H1 (cell line): ENCODE measurements around the gene GULP1. TPM values are rescaled to one million over a fixed set of nuclear protein-coding genes. Genes with fewer than 3 reads are reported as not detected.

Experiments used
- CBX5 ChIP-seq: fragments of 300-800, 300-1000 bp; sonication (generic); IDR thresholded peaks from 2 replicates; pipeline ENCODE4 v1.7.1; 2016; ENCODE audit warnings: antibody characterized with exemption, low read length, low read depth
- FOSL1 ChIP-seq: IDR thresholded peaks from 2 replicates; pipeline ENCODE4 v1.6.1; 2011; ENCODE audit warnings: mild to moderate bottlenecking, low read depth, low read length, moderate library complexity; ENCODE audit not compliant: insufficient read depth
- KDM5A ChIP-seq: fragments of 200-600 bp; IDR thresholded peaks from 2 replicates; pipeline ENCODE4 v1.7.1; 2012; ENCODE audit warnings: mild to moderate bottlenecking, low read length, inconsistent platforms, mixed read lengths
- NANOG ChIP-seq: IDR thresholded peaks from 2 replicates; pipeline ENCODE4 v1.6.1; 2011; ENCODE audit warnings: low read length, low read depth, mild to moderate bottlenecking, inconsistent platforms; ENCODE audit not compliant: insufficient read depth, poor library complexity, severe bottlenecking
- POLR2AphosphoS5 ChIP-seq: IDR thresholded peaks from 2 replicates; pipeline ENCODE4 v1.6.1; 2011; ENCODE audit warnings: low read depth, low read length
- SIRT6 ChIP-seq: IDR thresholded peaks from one replicate; pipeline ENCODE4 v1.7.1; 2012; ENCODE audit warnings: low read length, inconsistent platforms
- YY1 ChIP-seq: IDR thresholded peaks from 2 replicates; pipeline ENCODE4 v1.6.1; 2011; ENCODE audit warnings: low read depth, mild to moderate bottlenecking, low read length
- polyA plus RNA-seq, 7 experiments: library from polyadenylated mRNA; depleted of rRNA in 3 of 7; stranded (reverse) in 5 of 7; unstranded in 2 of 7; fragments of >200 nt in 5 of 7; fragments of 200-250 nt in 2 of 7; gene quantifications; 1 replicate in 5 of 7; 2 replicates in 1 of 7; 4 replicates in 1 of 7; pipeline versions ENCODE4 v1.2.1 to v1.2.3, GENCODE V29; 2011 to 2013; ENCODE audit warnings: missing spikeins in 2 of 7, mixed read lengths in 2 of 7
- total RNA-seq: library from RNA; stranded (reverse); fragmentation: NEBNext Ultra II Directional; extraction: Animal tissue kit (Norgen Biotek cat#: 25700); gene quantifications from 2 replicates; pipeline ENCODE4 v1.2.1, GENCODE V29; 2021
- TF ChIP-seq, protein P1 (sequence below): fragments of 300-600 bp; sonication (generic); IDR thresholded peaks from 2 replicates; pipeline ENCODE4 v1.7.1; 2012; ENCODE audit warnings: low read length, moderate library complexity, mild to moderate bottlenecking, inconsistent platforms; ENCODE audit not compliant: insufficient replicate concordance

GULP1 gene
- total and polyA plus RNA-seq, 2 of the 8 experiments (the other 6 are each of a cell fraction or from before 2014, with no cell fraction given), result 69.7 to 139 TPM

DNA sequence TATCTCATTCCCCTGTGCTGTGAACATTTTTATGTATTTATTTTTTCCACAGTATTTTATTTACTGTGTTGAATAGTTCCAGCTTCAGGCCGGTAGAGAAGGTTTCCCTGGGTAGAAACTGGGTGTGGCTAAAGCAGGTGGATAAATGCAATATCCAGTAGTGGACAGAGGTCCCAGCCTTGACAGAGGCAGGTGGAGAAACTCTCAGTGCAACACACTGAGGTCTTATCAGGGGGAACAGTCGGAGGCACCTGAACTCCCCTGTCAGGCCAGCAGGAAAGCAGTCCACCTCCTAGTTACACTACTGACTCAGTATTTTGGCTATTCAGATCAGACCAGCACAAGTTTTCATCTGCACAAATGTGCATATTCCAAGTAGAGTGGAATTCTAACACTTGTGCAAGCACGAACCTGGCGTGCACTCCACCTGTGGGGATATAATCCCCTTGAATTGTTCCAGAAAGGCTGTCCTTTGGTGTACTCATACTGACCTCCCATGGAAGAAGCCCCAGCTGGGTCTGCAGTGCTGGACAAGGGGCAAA lies 103.3 kb downstream of the GULP1 start (continued):
- TF ChIP-seq, protein P1, sequence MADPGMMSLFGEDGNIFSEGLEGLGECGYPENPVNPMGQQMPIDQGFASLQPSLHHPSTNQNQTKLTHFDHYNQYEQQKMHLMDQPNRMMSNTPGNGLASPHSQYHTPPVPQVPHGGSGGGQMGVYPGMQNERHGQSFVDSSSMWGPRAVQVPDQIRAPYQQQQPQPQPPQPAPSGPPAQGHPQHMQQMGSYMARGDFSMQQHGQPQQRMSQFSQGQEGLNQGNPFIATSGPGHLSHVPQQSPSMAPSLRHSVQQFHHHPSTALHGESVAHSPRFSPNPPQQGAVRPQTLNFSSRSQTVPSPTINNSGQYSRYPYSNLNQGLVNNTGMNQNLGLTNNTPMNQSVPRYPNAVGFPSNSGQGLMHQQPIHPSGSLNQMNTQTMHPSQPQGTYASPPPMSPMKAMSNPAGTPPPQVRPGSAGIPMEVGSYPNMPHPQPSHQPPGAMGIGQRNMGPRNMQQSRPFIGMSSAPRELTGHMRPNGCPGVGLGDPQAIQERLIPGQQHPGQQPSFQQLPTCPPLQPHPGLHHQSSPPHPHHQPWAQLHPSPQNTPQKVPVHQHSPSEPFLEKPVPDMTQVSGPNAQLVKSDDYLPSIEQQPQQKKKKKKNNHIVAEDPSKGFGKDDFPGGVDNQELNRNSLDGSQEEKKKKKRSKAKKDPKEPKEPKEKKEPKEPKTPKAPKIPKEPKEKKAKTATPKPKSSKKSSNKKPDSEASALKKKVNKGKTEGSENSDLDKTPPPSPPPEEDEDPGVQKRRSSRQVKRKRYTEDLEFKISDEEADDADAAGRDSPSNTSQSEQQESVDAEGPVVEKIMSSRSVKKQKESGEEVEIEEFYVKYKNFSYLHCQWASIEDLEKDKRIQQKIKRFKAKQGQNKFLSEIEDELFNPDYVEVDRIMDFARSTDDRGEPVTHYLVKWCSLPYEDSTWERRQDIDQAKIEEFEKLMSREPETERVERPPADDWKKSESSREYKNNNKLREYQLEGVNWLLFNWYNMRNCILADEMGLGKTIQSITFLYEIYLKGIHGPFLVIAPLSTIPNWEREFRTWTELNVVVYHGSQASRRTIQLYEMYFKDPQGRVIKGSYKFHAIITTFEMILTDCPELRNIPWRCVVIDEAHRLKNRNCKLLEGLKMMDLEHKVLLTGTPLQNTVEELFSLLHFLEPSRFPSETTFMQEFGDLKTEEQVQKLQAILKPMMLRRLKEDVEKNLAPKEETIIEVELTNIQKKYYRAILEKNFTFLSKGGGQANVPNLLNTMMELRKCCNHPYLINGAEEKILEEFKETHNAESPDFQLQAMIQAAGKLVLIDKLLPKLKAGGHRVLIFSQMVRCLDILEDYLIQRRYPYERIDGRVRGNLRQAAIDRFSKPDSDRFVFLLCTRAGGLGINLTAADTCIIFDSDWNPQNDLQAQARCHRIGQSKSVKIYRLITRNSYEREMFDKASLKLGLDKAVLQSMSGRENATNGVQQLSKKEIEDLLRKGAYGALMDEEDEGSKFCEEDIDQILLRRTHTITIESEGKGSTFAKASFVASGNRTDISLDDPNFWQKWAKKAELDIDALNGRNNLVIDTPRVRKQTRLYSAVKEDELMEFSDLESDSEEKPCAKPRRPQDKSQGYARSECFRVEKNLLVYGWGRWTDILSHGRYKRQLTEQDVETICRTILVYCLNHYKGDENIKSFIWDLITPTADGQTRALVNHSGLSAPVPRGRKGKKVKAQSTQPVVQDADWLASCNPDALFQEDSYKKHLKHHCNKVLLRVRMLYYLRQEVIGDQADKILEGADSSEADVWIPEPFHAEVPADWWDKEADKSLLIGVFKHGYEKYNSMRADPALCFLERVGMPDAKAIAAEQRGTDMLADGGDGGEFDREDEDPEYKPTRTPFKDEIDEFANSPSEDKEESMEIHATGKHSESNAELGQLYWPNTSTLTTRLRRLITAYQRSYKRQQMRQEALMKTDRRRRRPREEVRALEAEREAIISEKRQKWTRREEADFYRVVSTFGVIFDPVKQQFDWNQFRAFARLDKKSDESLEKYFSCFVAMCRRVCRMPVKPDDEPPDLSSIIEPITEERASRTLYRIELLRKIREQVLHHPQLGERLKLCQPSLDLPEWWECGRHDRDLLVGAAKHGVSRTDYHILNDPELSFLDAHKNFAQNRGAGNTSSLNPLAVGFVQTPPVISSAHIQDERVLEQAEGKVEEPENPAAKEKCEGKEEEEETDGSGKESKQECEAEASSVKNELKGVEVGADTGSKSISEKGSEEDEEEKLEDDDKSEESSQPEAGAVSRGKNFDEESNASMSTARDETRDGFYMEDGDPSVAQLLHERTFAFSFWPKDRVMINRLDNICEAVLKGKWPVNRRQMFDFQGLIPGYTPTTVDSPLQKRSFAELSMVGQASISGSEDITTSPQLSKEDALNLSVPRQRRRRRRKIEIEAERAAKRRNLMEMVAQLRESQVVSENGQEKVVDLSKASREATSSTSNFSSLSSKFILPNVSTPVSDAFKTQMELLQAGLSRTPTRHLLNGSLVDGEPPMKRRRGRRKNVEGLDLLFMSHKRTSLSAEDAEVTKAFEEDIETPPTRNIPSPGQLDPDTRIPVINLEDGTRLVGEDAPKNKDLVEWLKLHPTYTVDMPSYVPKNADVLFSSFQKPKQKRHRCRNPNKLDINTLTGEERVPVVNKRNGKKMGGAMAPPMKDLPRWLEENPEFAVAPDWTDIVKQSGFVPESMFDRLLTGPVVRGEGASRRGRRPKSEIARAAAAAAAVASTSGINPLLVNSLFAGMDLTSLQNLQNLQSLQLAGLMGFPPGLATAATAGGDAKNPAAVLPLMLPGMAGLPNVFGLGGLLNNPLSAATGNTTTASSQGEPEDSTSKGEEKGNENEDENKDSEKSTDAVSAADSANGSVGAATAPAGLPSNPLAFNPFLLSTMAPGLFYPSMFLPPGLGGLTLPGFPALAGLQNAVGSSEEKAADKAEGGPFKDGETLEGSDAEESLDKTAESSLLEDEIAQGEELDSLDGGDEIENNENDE, result no peak
- TF ChIP-seq KDM5A (no peak), YY1 (no peak), NANOG (no peak), POLR2AphosphoS5 (no peak), SIRT6 (no peak), CBX5 (no peak), FOSL1 (no peak)
